Stimulated activated naive CD8-positive, alpha-beta T cell treated with anti-CD3 and anti-CD28 coated beads, Interleukin-15, amount 100 ng/mL, for 72 hours (primary cell): ENCODE data around the gene COL17A1.

Experiments used
- ATAC-seq: fragments of 150-1000 bp; cut with Tn5 transposase; 2 replicates; pipeline ENCODE4 v1.10.0; 2021; ENCODE audit warnings: mild to moderate bottlenecking, moderate library complexity
- DNase-seq, 2 donors: peaks; one replicate each; pipeline ENCODE4 v3.0.0; 2021 to 2022
- H3K27ac Mint-ChIP-seq, 2 donors: one replicate each; pipeline ENCODE4 v1.8.0; 2022; ENCODE audit warnings: mild to moderate bottlenecking in 2 of 2, mixed read lengths in 2 of 2, moderate library complexity in 2 of 2
- H3K27me3 Mint-ChIP-seq: one replicate; pipeline ENCODE4 v1.8.0; 2022; ENCODE audit warnings: mixed read lengths
- H3K4me1 Mint-ChIP-seq: one replicate; pipeline ENCODE4 v1.8.0; 2022; ENCODE audit warnings: mild to moderate bottlenecking, mixed read lengths
- H3K4me3 Mint-ChIP-seq, 2 donors: one replicate each; pipeline ENCODE4 v1.8.0; 2022; ENCODE audit warnings: mild to moderate bottlenecking in 2 of 2, mixed read lengths in 2 of 2, moderate library complexity in 1 of 2
- H3K9me3 Mint-ChIP-seq, 2 donors: one replicate each; pipeline ENCODE4 v1.8.0; 2022; ENCODE audit warnings: mixed read lengths in 2 of 2

Gene COL17A1

DNA sequence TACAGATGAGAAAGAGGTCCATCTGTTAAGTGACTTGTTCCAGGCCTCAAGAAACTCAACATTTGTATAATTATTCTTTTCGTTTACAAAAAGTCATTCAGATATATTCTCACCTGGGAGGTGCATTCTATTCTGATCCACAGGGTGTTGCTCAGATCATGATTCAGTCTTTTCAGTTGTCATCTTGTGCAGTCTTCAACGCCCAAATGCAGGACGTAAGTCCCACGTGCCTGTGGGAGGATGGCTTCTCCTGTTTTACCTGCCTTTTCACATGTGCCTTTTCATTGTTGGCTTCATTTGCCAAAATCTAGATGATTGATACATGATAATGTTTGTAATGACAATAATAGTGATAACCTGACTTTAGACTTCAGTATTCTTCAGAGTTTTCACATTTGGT is 72.2 kb downstream of the COL17A1 start:
- DNase-seq (no peak), ATAC-seq (no peak)
- Mint-ChIP-seq H3K27me3 (no peaks in the 10 kb centered on the region), H3K27ac (no peak overlapping the region), H3K9me3 (no peaks in the 10 kb centered on the region), H3K4me3 (no peak overlapping the region), H3K4me1 (peaks cover 6% of the 10 kb centered on the region)

DNA sequence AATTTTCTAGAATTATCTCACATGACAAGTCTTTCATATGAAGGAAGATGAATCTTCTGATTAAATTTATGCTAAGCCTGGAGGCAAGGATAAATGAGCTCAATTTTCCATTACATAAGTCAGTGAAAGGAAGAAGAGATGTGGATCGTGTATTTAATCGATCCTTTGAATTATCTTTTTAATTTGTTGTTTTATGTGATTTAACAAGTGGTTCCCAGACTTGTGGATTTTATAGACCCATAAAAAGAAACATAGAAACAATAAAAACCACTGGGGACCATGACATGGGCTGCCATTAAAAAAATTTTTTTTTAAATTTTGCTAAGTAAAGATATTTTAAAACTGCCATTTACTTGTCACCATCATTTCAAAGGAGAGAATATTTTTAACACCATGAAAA is 73.8 kb downstream of the COL17A1 start:
- Mint-ChIP-seq H3K27ac (no peak overlapping the region), H3K4me3 (no peak overlapping the region), H3K9me3 (no peaks in the 10 kb centered on the region), H3K27me3 (no peaks in the 10 kb centered on the region), H3K4me1 (no peaks in the 10 kb centered on the region)
- ATAC-seq (no peak), DNase-seq (no peak)

DNA sequence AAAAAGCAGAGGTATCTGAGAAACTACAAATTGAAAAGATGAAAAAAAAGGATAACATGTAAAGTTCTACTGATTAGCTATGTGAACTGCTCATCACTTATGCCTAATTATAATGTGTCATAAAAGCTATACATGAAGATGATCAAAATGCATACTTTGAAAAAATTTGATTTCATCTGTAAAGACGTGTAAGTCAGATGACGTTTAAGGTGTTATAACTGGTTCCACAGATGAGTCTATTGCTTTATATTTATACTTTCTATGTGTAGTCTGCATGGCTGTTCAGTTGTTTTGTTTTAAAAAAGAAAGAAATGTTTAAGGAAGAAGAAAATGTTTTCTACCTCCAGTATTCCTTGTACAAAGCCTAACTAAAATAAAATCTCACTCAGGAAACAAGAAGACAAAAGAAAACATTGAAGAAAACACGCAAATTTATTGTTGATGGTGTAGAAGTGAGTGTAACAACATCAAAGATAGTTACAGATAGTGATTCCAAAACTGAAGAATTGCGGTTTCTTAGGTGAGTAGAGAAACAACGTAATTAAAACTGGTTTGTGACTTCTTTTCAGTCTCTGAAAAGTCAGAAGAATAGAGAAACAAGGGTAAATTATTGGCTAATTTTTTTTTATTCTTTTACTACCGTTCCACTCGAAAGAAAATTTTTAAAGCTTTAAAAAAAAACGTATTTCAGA is 80.4 kb downstream of the COL17A1 start:
- Mint-ChIP-seq H3K4me1 (no peaks in the 10 kb centered on the region), H3K27ac (no peak overlapping the region), H3K9me3 (no peaks in the 10 kb centered on the region), H3K27me3 (no peaks in the 10 kb centered on the region), H3K4me3 (no peak overlapping the region)
- DNase-seq (no peak), ATAC-seq (no peak)

DNA sequence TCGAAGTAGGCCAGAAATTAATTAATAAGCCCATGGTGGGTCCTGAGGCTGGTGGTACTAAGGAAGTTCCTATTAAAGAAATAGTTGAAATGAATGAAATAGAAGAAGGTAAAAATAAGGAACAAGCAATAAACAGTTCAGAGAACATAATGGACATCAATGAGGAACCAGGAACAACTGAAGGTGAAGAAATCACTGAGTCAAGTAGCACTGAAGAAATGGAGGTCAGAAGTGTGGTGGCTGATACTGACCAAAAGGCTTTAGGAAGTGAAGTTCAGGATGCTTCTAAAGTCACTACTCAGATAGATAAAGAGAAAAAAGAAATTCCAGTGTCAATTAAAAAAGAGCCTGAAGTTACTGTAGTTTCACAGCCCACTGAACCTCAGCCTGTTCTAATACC is 82.8 kb downstream of the COL17A1 start:
- DNase-seq (no peak), ATAC-seq (no peak)
- H3K4me1 Mint-ChIP-seq, result no peaks in the 10 kb centered on the region
- H3K4me3 Mint-ChIP-seq, result no peak overlapping the region
- H3K9me3 Mint-ChIP-seq, result no peaks in the 10 kb centered on the region
- H3K27ac Mint-ChIP-seq, result no peak overlapping the region
- no peaks in the 10 kb centered on the region for H3K27me3 Mint-ChIP-seq

DNA sequence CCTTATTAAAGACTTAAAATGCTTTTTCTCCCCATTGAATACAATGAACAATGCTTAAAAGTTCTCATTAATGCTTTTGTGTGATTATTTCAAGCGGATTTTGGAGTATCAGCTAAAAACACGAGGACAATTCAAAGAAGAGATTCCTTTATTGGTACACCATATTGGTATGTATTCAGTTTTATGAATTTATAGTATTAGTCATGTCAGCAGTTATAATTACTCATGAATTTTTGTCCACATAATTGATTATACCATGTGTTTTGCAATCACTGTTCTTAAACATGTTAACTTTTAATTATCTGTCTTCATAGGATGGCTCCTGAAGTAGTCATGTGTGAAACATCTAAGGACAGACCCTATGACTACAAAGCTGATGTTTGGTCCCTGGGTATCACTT is 86.9 kb downstream of the COL17A1 start:
- Mint-ChIP-seq H3K4me1 (peaks cover 17% of the 10 kb centered on the region), H3K27ac (no peak overlapping the region), H3K27me3 (no peaks in the 10 kb centered on the region), H3K4me3 (no peak overlapping the region), H3K9me3 (no peaks in the 10 kb centered on the region)
- DNase-seq (no peak), ATAC-seq (no peak)

DNA sequence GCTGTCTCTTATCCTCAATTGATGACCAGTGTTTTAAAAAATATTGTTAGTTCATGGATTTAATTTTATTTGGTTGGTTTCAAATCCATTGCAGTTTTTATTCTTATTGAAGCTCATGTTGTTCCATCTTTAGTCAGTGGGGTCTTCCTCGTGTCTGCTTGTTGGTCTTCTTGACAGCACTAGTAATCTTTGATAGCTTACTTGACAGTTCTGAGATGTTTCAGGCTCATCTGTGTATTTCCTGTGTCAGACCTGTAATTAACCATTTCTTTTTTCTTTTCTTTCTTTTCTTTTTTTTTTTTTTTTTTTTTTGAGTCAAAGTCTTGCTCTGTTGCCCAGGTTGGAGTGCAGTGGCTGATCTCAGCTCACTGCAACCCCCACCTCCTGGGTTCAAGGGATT is 90.5 kb downstream of the COL17A1 start:
- no peak for ATAC-seq

DNA sequence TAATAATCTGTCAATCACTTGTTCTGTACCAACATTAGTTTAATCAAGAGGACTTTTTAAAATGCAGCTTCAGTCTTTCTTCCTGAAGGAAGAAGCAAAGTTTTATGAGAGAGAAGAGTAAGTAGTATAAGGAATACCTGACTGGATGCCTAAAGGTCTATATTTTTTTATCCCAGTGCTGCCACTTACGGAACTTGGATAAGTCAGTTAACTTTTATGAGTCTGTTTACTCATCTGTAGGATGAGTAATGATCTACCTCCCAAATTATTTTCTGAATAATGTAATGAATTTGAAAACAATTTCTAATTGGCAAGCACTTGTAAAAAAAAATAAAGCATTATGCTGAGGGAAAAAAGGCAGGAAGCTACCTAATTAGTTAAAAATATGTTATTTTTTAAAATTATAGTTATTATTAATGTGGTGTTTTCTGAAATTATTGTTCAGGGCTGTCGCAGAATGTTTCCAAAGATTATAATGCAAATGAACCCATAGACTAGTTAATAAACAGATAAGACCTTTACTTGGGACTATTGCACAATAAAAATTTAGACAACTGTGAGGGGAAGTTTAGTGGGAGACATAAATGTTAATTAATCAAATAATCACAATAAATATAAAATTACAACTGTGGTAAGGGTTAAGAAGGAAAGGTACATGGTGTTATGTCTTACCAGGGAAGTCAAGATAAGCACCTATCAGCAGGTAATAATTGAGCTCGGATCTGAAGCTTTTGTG is 94.1 kb downstream of the COL17A1 start:
- no peak for ATAC-seq
- H3K9me3 Mint-ChIP-seq, result no peaks in the 10 kb centered on the region

More for the DNA sequence above, 90.5 kb downstream of the COL17A1 start:
- H3K4me1 Mint-ChIP-seq, result peaks cover 20% of the 10 kb centered on the region
- H3K27ac Mint-ChIP-seq, result no peak overlapping the region
- H3K9me3 Mint-ChIP-seq, result no peaks in the 10 kb centered on the region
- no peaks in the 10 kb centered on the region for H3K27me3 Mint-ChIP-seq
- no peak for DNase-seq
- no peak overlapping the region for H3K4me3 Mint-ChIP-seq

DNA sequence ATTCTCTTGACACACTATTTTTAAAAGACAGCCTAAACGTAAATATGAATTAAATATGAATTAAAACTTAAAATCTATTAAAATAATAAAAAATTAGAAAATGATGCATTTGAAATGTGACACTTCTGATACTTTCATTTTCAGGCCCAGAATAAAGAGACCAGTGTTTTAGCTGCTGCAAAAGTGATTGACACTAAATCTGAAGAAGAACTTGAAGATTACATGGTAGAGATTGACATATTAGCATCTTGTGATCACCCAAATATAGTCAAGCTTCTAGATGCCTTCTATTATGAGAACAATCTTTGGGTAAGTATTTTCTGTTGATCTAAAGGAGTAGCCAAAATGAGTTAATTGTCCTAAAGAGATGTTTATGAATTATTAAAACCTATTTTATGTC is 95.1 kb downstream of the COL17A1 start:
- H3K9me3 Mint-ChIP-seq, result no peaks in the 10 kb centered on the region
- no peak overlapping the region for H3K27ac Mint-ChIP-seq
- no peaks in the 10 kb centered on the region for H3K27me3 Mint-ChIP-seq
- no peak for DNase-seq
- H3K4me3 Mint-ChIP-seq, result no peak overlapping the region
- no peak for ATAC-seq
- H3K4me1 Mint-ChIP-seq, result peaks cover 36% of the 10 kb centered on the region

More for the DNA sequence above, 94.1 kb downstream of the COL17A1 start:
- Mint-ChIP-seq H3K4me1 (peaks cover 33% of the 10 kb centered on the region), H3K27me3 (no peaks in the 10 kb centered on the region), H3K27ac (no peak overlapping the region), H3K4me3 (no peak overlapping the region)
- DNase-seq, result no peak

DNA sequence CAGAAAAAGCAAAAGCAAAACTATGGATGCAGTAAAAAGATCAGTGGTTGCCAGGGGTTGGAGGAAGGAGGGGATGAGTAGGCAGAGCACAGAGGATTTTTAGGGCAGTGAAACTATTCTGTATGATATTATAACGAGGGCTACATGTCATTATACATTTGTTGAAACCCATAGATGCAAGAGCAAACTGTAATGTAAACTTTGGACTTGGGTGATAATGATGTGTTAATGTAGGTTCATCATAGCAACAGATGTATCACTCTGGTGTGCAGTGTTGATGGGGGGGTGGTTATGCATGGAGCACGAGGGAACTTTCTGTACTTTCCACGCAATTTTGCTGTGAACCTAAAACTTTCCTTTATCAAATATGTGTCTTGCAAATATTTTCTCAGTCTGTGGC is 95.6 kb downstream of the COL17A1 start:
- DNase-seq (no peak), ATAC-seq (no peak)
- Mint-ChIP-seq H3K27me3 (no peaks in the 10 kb centered on the region), H3K4me1 (peaks cover 39% of the 10 kb centered on the region), H3K4me3 (no peak overlapping the region), H3K9me3 (no peaks in the 10 kb centered on the region), H3K27ac (no peak overlapping the region)

DNA sequence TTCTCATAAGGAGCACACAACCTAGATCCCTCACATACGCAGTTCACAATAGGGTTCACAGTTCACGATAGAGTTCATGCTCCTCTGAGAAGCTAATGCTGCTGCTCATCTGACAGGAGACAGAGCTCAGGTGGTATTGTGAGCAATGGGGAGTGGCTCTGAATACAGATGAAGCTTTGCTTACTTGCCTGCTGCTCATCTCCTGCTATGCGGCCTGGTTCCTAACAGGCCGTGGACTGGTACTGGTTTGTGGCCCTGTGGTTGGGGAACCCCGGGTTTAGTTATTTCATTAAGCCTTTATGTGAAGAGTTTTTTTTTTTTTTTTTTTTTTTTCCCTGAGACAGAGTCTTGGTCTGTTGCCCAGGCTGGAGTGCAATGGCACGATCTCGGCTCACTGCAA is 99.3 kb downstream of the COL17A1 start:
- Mint-ChIP-seq H3K4me3 (peak overlapping the region in 1 of 2 donors; percentile 27), H3K4me1 (peaks cover 68% of the 10 kb centered on the region), H3K9me3 (no peaks in the 10 kb centered on the region), H3K27ac (no peak overlapping the region), H3K27me3 (no peaks in the 10 kb centered on the region)
- peak; percentile 96 for ATAC-seq
- DNase-seq, result peak; percentile 21 to 68

DNA sequence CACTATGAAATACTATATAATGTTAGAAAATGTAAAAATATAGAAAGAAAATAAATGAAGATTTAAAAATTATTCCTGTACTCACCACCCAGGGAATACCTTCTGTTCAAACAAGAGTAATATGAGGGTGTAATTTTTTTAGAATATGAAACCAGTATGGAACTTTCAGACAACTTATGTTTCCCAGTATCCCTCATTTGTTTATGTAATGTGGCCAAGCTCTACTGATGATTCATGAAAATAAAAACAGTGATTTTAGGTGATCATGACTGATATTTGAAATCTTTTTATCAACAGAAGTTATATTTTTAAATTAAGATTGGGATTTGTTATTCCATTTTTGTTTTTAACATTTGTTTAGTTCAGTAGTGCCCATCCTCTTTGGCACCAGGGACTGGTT is 100.0 kb downstream of the COL17A1 start:
- H3K4me3 Mint-ChIP-seq, result no peak overlapping the region
- H3K27me3 Mint-ChIP-seq, result no peaks in the 10 kb centered on the region
- no peak overlapping the region for H3K27ac Mint-ChIP-seq
- no peaks in the 10 kb centered on the region for H3K9me3 Mint-ChIP-seq
- no peak for ATAC-seq
- DNase-seq, result no peak
- H3K4me1 Mint-ChIP-seq, result peaks cover 75% of the 10 kb centered on the region

DNA sequence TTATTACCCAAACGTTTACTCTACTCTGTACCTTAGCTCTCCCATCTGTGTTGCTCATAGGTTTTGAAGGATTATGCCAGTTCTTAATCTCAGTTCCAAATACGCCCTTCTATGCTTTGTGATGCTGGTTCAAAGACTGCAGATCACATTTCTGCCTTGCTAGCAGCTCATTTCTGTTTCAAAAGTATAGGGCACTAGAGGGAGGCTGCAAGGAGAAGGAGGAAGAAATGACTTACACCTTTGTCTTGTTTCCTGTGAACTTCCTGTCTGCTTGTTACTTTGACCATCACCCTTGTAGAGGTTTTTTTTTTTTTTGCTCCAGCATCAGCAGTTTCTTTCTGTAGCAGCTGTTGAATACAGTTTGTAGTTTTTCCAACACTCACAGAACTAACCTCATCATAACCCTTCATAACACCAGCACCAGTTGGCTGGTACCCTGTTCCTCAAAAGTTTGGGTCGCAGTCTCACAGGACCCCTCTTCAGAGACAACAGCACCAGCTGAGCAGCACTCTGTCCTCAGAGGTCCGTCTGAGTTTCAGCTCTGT is 102.2 kb downstream of the COL17A1 start:
- no peak for DNase-seq
- Mint-ChIP-seq H3K27ac (peak overlapping the region; percentile 43 to 68), H3K4me1 (peaks cover 74% of the 10 kb centered on the region)

DNA sequence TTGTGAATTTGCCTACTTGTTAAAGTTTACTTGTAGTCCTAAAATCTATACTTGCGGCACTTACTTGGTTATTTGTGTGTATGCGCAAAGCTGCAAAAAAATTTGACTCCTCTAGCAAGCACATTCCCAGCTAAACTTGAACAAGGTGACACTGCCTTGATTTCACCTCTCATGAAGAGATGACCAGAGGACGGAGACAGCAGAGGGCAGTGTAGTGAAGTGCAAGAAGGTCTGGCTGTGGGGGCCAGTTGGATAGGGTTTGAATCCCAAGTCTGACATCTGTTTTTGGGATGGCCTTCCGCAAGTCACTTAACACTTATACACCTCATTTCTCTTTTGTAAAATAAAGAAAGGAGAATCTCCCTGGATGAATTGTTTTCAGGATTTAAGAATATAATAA is 103.0 kb downstream of the COL17A1 start:
- H3K27me3 Mint-ChIP-seq, result no peaks in the 10 kb centered on the region
- no peaks in the 10 kb centered on the region for H3K9me3 Mint-ChIP-seq
- ATAC-seq (no peak), DNase-seq (no peak)
- H3K27ac Mint-ChIP-seq, result no peak overlapping the region
- H3K4me1 Mint-ChIP-seq, result peaks cover 69% of the 10 kb centered on the region
- H3K4me3 Mint-ChIP-seq, result peak overlapping the region in 1 of 2 donors; percentile 40

More for the DNA sequence above, 102.2 kb downstream of the COL17A1 start:
- no peaks in the 10 kb centered on the region for H3K27me3 Mint-ChIP-seq
- no peaks in the 10 kb centered on the region for H3K9me3 Mint-ChIP-seq
- H3K4me3 Mint-ChIP-seq, result peak overlapping the region; percentile 66 to 74
- peak; percentile 82 for ATAC-seq
